ENCODE data around the gene STAG2.

DNA sequence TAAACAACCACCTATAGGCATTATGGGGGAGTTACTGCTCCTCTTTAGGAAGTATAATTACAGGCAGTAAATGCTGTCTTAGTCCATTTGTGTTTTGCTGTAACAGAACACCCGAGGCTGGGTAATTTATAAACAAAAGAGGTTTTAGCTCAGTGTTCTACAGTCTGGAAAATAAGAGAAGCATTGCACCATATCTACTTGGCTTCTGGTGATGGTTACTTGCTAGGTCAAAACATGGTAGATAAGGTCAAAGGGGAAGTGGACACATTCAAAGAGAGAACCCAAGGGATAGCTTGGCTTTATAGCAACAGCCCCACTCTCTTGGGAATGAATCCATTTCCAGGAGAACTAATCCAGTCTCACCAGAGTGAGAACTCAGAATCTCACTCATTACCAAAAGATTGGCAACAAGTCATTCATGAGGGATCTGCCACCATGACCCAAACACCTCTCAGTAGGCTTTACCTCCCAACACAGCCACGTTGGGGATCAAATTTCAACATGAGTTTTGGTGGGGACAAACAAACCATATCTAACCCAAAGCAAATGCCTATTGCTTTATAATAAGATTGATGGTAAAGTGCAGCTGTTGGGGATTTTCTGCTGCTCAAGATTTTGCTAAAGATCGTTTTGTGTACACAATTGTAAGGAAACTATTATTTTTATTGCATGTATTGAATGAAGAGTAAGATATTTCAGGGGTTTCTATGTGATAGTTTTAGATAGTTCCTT, 32.6 kb downstream of the STAG2 start:
- TF ChIP-seq, protein P1, sequence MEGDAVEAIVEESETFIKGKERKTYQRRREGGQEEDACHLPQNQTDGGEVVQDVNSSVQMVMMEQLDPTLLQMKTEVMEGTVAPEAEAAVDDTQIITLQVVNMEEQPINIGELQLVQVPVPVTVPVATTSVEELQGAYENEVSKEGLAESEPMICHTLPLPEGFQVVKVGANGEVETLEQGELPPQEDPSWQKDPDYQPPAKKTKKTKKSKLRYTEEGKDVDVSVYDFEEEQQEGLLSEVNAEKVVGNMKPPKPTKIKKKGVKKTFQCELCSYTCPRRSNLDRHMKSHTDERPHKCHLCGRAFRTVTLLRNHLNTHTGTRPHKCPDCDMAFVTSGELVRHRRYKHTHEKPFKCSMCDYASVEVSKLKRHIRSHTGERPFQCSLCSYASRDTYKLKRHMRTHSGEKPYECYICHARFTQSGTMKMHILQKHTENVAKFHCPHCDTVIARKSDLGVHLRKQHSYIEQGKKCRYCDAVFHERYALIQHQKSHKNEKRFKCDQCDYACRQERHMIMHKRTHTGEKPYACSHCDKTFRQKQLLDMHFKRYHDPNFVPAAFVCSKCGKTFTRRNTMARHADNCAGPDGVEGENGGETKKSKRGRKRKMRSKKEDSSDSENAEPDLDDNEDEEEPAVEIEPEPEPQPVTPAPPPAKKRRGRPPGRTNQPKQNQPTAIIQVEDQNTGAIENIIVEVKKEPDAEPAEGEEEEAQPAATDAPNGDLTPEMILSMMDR (IDR thresholded peaks at IDR 0.05 in 4 of 5, conservative IDR thresholded peaks at IDR 0.05 in 1 of 5) = no peak
- TF ChIP-seq POLR2A (IDR thresholded peaks at IDR 0.05) = no peak

Measured in gastrocnemius medialis (tissue), 4 donors.